SH-SY5Y (cell line): ENCODE measurements around the gene SLC28A2.

ENCODE experiments used
- GATA2 ChIP-seq: IDR thresholded peaks from 2 replicates; pipeline ENCODE4 v1.6.1; 2011; ENCODE audit warnings: mild to moderate bottlenecking, low read depth, low read length
- GATA3 ChIP-seq: IDR thresholded peaks from 2 replicates; pipeline ENCODE4 v1.6.1; 2011; ENCODE audit warnings: low read depth, mild to moderate bottlenecking, low read length, moderate library complexity

DNA sequence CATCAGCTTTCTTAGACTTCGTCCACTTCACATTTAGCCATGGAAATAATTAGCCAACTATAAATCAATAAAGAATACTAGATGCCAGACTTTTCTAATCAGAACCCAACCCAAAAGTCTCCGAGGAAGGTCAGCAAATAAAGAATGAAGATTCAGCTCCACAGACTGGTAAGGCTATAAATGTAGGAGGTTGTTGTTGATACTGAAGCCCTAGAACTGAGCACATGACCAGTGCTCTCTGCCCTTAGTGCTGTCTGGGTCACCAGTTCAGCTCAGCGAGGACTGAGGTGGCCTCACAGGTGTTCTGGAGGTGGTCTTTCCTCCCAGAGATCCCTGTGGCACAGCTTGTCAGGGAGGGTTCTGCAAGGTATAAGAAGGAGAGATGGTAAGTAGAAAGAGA is 20.9 kb upstream of the SLC28A2 start:
- TF ChIP-seq GATA3 (no peak), GATA2 (no peak)
